PFSK-1 (cell line): ENCODE measurements around the gene SLC26A2.

Source experiments
- POLR2AphosphoS5 ChIP-seq: IDR thresholded peaks from 2 replicates; pipeline ENCODE4 v1.6.1; 2012; ENCODE audit warnings: low read depth, mild to moderate bottlenecking, control low read depth, low read length, moderate library complexity
- TAF1 ChIP-seq: IDR thresholded peaks from 2 replicates; pipeline ENCODE4 v1.6.1; 2012; ENCODE audit warnings: low read length, control low read depth, borderline replicate concordance; ENCODE audit not compliant: insufficient read depth
- TF ChIP-seq, protein P1 (sequence below), 2 experiments: IDR thresholded peaks; 2 replicates each; pipeline versions ENCODE4 v1.6.1 to v1.8.0; 2011 to 2012; ENCODE audit warnings: low read depth in 2 of 2, low read length in 2 of 2, control low read depth in 1 of 2, inconsistent platforms in 1 of 2, mild to moderate bottlenecking in 1 of 2, moderate library complexity in 1 of 2; ENCODE audit not compliant: insufficient read depth in 1 of 2

DNA sequence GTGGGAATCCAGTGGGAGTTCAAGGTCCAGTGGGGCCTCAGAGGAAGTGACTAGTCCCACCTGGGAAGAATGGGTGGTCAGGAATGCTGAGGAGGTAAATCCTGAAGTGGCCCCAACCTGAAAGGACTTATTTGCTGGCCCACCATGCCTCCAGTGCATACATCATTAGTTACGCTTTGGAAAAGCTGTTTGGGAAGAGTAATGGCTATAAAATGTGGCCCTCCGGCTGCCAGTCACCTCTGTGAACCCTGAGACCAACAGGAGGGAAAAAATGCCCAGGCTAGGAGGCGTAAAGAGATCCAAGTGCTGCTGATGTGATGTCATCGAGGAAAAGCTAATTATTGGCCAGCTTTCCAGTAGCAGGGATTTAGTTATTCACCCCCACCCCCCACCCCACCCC is 2.7 kb upstream of the SLC26A2 start:
- TF ChIP-seq, protein P1, sequence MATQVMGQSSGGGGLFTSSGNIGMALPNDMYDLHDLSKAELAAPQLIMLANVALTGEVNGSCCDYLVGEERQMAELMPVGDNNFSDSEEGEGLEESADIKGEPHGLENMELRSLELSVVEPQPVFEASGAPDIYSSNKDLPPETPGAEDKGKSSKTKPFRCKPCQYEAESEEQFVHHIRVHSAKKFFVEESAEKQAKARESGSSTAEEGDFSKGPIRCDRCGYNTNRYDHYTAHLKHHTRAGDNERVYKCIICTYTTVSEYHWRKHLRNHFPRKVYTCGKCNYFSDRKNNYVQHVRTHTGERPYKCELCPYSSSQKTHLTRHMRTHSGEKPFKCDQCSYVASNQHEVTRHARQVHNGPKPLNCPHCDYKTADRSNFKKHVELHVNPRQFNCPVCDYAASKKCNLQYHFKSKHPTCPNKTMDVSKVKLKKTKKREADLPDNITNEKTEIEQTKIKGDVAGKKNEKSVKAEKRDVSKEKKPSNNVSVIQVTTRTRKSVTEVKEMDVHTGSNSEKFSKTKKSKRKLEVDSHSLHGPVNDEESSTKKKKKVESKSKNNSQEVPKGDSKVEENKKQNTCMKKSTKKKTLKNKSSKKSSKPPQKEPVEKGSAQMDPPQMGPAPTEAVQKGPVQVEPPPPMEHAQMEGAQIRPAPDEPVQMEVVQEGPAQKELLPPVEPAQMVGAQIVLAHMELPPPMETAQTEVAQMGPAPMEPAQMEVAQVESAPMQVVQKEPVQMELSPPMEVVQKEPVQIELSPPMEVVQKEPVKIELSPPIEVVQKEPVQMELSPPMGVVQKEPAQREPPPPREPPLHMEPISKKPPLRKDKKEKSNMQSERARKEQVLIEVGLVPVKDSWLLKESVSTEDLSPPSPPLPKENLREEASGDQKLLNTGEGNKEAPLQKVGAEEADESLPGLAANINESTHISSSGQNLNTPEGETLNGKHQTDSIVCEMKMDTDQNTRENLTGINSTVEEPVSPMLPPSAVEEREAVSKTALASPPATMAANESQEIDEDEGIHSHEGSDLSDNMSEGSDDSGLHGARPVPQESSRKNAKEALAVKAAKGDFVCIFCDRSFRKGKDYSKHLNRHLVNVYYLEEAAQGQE (IDR thresholded peaks at IDR 0.05; ENCODE audit: insufficient read depth in 1 of 2, low read depth in 2 of 2, low read length in 2 of 2) = no peak
- TF ChIP-seq POLR2AphosphoS5 (no peak), TAF1 (no peak)
